OCI-M2 (cell line): ENCODE results near the gene FAM13A.
"Not testable (repeated sequence)": the region's sequence is repeated elsewhere in the genome, so short reads cannot be mapped to it uniquely, and the experiment has no call there.

Source experiments
- DNase-seq: peaks from one replicate; lab custom pipeline; 2025; ENCODE audit not compliant: unreplicated experiment; lab: John Stamatoyannopoulos, UW

Gene FAM13A

GRCh38 chr4:88908521-88908920, 148.5 kb downstream of the FAM13A start:
- DNase-seq, result no peak

GRCh38 chr4:88908003-88908402, 149.0 kb downstream of the FAM13A start:
- no peak for DNase-seq

GRCh38 chr4:88907478-88907877, 149.5 kb downstream of the FAM13A start:
- DNase-seq, result no peak

GRCh38 chr4:88904240-88904639, 152.7 kb downstream of the FAM13A start:
- not testable (repeated sequence) for DNase-seq

- no peak for DNase-seq
These were observed 156.6 kb downstream of the FAM13A start for GRCh38 chr4:88900432-88900831.

GRCh38 chr4:88897752-88898151, 159.2 kb downstream of the FAM13A start:
- no peak for DNase-seq

- no peak for DNase-seq
These were observed 159.8 kb downstream of the FAM13A start for GRCh38 chr4:88897180-88897579.

- DNase-seq, result no peak
These were observed 163.0 kb downstream of the FAM13A start for GRCh38 chr4:88893961-88894360.

- no peak for DNase-seq
These were observed 164.3 kb downstream of the FAM13A start for GRCh38 chr4:88892646-88893045.

GRCh38 chr4:88891636-88892035, 165.3 kb downstream of the FAM13A start:
- DNase-seq, result no peak

- DNase-seq, result not testable (repeated sequence)
These were observed 169.6 kb downstream of the FAM13A start for GRCh38 chr4:88887409-88887808.

GRCh38 chr4:88881227-88881569, 175.8 kb downstream of the FAM13A start:
- no peak for DNase-seq

GRCh38 chr4:88880501-88881226, 176.3 kb downstream of the FAM13A start:
- DNase-seq, result no peak

GRCh38 chr4:88879991-88880390, 177.0 kb downstream of the FAM13A start:
- no peak for DNase-seq

GRCh38 chr4:88878642-88879041, 178.3 kb downstream of the FAM13A start:
- no peak for DNase-seq

- no peak for DNase-seq
These were observed 186.6 kb downstream of the FAM13A start for GRCh38 chr4:88870428-88870827.

- no peak for DNase-seq
These were observed 188.5 kb downstream of the FAM13A start for GRCh38 chr4:88868510-88868909.

- DNase-seq, result no peak
These were observed 190.0 kb downstream of the FAM13A start for GRCh38 chr4:88866862-88867550.

GRCh38 chr4:88865466-88865865, 191.5 kb downstream of the FAM13A start:
- no peak for DNase-seq

- DNase-seq, result no peak
These were observed 191.9 kb downstream of the FAM13A start for GRCh38 chr4:88865046-88865445.

- DNase-seq, result no peak
These were observed 196.4 kb downstream of the FAM13A start for GRCh38 chr4:88860586-88860985.

- no peak for DNase-seq
These were observed 197.7 kb downstream of the FAM13A start for GRCh38 chr4:88859191-88859812.
